ENCODE data around the gene LRRC40.

- TF ChIP-seq CTCF (IDR thresholded peaks at IDR 0.05) (no peak), POLR2AphosphoS5 (IDR thresholded peaks at IDR 0.05) (no peak)
Measured at GRCh38 chr1:70171512-70171911, 33.9 kb downstream of the LRRC40 start.

Data from esophagus muscularis mucosa (tissue), 3 donors.